Right renal cortex interstitium (tissue), 3 donors: Measurements from ENCODE around the gene HES5. TPM values are rescaled to one million over a fixed set of nuclear protein-coding genes. Genes with fewer than 3 reads are reported as not detected.

Source experiments
- DNase-seq, 3 donors: peaks; one replicate each; pipeline ENCODE4 v3.0.0-alpha.2; 2013; ENCODE audit warnings: low read depth in 3 of 3, low spot score in 2 of 3
- polyA plus RNA-seq, 3 donors: library from polyadenylated mRNA; unstranded; fragments of 120-200 nt; gene quantifications; one replicate each; pipeline ENCODE4 v1.2.1, GENCODE V29; 2013; ENCODE audit not compliant: insufficient read length in 3 of 3

The HES5 gene
- polyA plus RNA-seq, 3 donors, result 0.23 to 0.28 (median 0.24) TPM

GRCh38 chr1:2533365-2533764 is 3.3 kb upstream of the HES5 start:
- DNase-seq, result no peak

GRCh38 chr1:2532485-2533160 is 2.6 kb upstream of the HES5 start:
- DNase-seq, result no peak

GRCh38 chr1:2530513-2531361 is 674 bp upstream of the HES5 start:
- no peak for DNase-seq

- DNase-seq, result no peak
These were observed 888 bp downstream of the HES5 start for GRCh38 chr1:2528966-2529783.

GRCh38 chr1:2528611-2528965 is 1.5 kb downstream of the HES5 start:
- no peak for DNase-seq

GRCh38 chr1:2528016-2528415 is 2.0 kb downstream of the HES5 start:
- no peak for DNase-seq

- no peak for DNase-seq
These were observed 2.6 kb downstream of the HES5 start for GRCh38 chr1:2527556-2527860.

- DNase-seq, result no peak
These were observed 3.1 kb downstream of the HES5 start for GRCh38 chr1:2526824-2527555.

GRCh38 chr1:2525920-2526823 is 3.9 kb downstream of the HES5 start, which contains the start of gene PANK4:
Gene PANK4, minus strand, starts transcription at chr1:2526596. Its CDS starts 9 bp downstream, at chr1:2526587.
- peak; percentile 66 to 88 (median 78) for DNase-seq

GRCh38 chr1:2525572-2525919 is 4.5 kb downstream of the HES5 start:
- DNase-seq, result no peak

- DNase-seq, result no peak
These were observed 6.0 kb downstream of the HES5 start for GRCh38 chr1:2523891-2524609.

- no peak for DNase-seq
These were observed 6.7 kb downstream of the HES5 start for GRCh38 chr1:2523191-2523890.

- no peak for DNase-seq
These were observed 7.8 kb downstream of the HES5 start for GRCh38 chr1:2522230-2522629.

GRCh38 chr1:2520806-2521205 is 9.3 kb downstream of the HES5 start:
- no peak for DNase-seq

- DNase-seq, result no peak
These were observed 9.9 kb downstream of the HES5 start for GRCh38 chr1:2520206-2520605.

- DNase-seq, result no peak
These were observed 10.3 kb downstream of the HES5 start for GRCh38 chr1:2519729-2520128.

GRCh38 chr1:2519029-2519685 is 10.9 kb downstream of the HES5 start:
- DNase-seq, result no peak

GRCh38 chr1:2518528-2518927 is 11.5 kb downstream of the HES5 start:
- no peak for DNase-seq
